Nephron (organoid): ENCODE measurements around the gene DBNDD2.

Experiments used
- H3K27ac Mint-ChIP-seq, 3 experiments: 2 replicates each; pipeline ENCODE4 v1.8.0; 2020; ENCODE audit warnings: mixed read lengths in 3 of 3, mild to moderate bottlenecking in 2 of 3, moderate library complexity in 1 of 3
- H3K27me3 Mint-ChIP-seq: 2 replicates; pipeline ENCODE4 v1.8.0; 2021; ENCODE audit warnings: low read depth, mild to moderate bottlenecking, moderate library complexity, mixed read lengths
- H3K36me3 Mint-ChIP-seq: 2 replicates; pipeline ENCODE4 v1.8.0; 2020; ENCODE audit warnings: low read depth, mixed read lengths
- H3K4me1 Mint-ChIP-seq: 2 replicates; pipeline ENCODE4 v1.8.0; 2020; ENCODE audit warnings: mixed read lengths
- H3K4me3 Mint-ChIP-seq, 3 experiments: 2 replicates each; pipeline ENCODE4 v1.8.0; 2020; ENCODE audit warnings: mild to moderate bottlenecking in 3 of 3, mixed read lengths in 3 of 3, moderate library complexity in 2 of 3
- H3K9me3 Mint-ChIP-seq: 2 replicates; pipeline ENCODE4 v1.8.0; 2020; ENCODE audit warnings: mixed read lengths
- CTCF ChIP-seq, 3 experiments: fragments of 200-600 bp; sonication (generic); IDR thresholded peaks; one replicate each; pipeline ENCODE4 v1.5.0; 2021; ENCODE audit warnings: antibody characterized with exemption in 3 of 3; ENCODE audit not compliant: unreplicated experiment in 3 of 3

The DBNDD2 gene

GRCh38 chr20:45440891-45441685 lies 33.0 kb downstream of the DBNDD2 start:
- peaks cover 15% of the 10 kb centered on the region for H3K27me3 Mint-ChIP-seq
- no peak for TF ChIP-seq CTCF (IDR thresholded peaks at IDR 0.05; ENCODE audit: unreplicated experiment in 3 of 3)
- no peak overlapping the region for H3K4me3 Mint-ChIP-seq
- H3K36me3 Mint-ChIP-seq, result no peaks in the 10 kb centered on the region
- no peaks in the 10 kb centered on the region for H3K9me3 Mint-ChIP-seq
- no peaks in the 10 kb centered on the region for H3K4me1 Mint-ChIP-seq
- H3K27ac Mint-ChIP-seq, result peak overlapping the region in 1 of 3 experiments; percentile 81

GRCh38 chr20:45441746-45442145 lies 33.7 kb downstream of the DBNDD2 start:
- H3K36me3 Mint-ChIP-seq, result no peaks in the 10 kb centered on the region
- H3K4me3 Mint-ChIP-seq, result no peak overlapping the region
- no peaks in the 10 kb centered on the region for H3K9me3 Mint-ChIP-seq
- no peak for TF ChIP-seq CTCF (IDR thresholded peaks at IDR 0.05; ENCODE audit: unreplicated experiment in 3 of 3)
- H3K27me3 Mint-ChIP-seq, result peaks cover 13% of the 10 kb centered on the region
- H3K27ac Mint-ChIP-seq, result peak overlapping the region in 1 of 3 experiments; percentile 81
- no peaks in the 10 kb centered on the region for H3K4me1 Mint-ChIP-seq

GRCh38 chr20:45444050-45444449 lies 36.0 kb downstream of the DBNDD2 start:
- no peak overlapping the region for H3K4me3 Mint-ChIP-seq
- no peak for TF ChIP-seq CTCF (IDR thresholded peaks at IDR 0.05; ENCODE audit: unreplicated experiment in 3 of 3)
- peaks cover 9% of the 10 kb centered on the region for H3K27me3 Mint-ChIP-seq
- no peak overlapping the region for H3K27ac Mint-ChIP-seq
- no peaks in the 10 kb centered on the region for H3K36me3 Mint-ChIP-seq
- no peaks in the 10 kb centered on the region for H3K9me3 Mint-ChIP-seq
- H3K4me1 Mint-ChIP-seq, result no peaks in the 10 kb centered on the region

- Mint-ChIP-seq H3K27me3 (peaks cover 9% of the 10 kb centered on the region), H3K9me3 (no peaks in the 10 kb centered on the region), H3K4me1 (no peaks in the 10 kb centered on the region), H3K36me3 (no peaks in the 10 kb centered on the region), H3K4me3 (no peak overlapping the region), H3K27ac (no peak overlapping the region)
- TF ChIP-seq CTCF (IDR thresholded peaks at IDR 0.05; ENCODE audit: unreplicated experiment in 3 of 3), result peak; percentile 53 to 68 (median 62)
Observed at GRCh38 chr20:45445805-45446562, 37.9 kb downstream of the DBNDD2 start.

GRCh38 chr20:45448270-45448669 lies 40.2 kb downstream of the DBNDD2 start:
- no peaks in the 10 kb centered on the region for H3K9me3 Mint-ChIP-seq
- no peaks in the 10 kb centered on the region for H3K4me1 Mint-ChIP-seq
- no peak for TF ChIP-seq CTCF (IDR thresholded peaks at IDR 0.05; ENCODE audit: unreplicated experiment in 3 of 3)
- H3K4me3 Mint-ChIP-seq, result no peak overlapping the region
- H3K27me3 Mint-ChIP-seq, result peaks cover 7% of the 10 kb centered on the region
- no peaks in the 10 kb centered on the region for H3K36me3 Mint-ChIP-seq
- no peak overlapping the region for H3K27ac Mint-ChIP-seq
